ENCODE measurements around the gene MAP2K4. TPM values are rescaled to one million over a fixed set of nuclear protein-coding genes. Genes with fewer than 3 reads are reported as not detected.

MAP2K4 gene
- total RNA-seq, 1 donor from 2014 or later = 62.0 TPM

DNA sequence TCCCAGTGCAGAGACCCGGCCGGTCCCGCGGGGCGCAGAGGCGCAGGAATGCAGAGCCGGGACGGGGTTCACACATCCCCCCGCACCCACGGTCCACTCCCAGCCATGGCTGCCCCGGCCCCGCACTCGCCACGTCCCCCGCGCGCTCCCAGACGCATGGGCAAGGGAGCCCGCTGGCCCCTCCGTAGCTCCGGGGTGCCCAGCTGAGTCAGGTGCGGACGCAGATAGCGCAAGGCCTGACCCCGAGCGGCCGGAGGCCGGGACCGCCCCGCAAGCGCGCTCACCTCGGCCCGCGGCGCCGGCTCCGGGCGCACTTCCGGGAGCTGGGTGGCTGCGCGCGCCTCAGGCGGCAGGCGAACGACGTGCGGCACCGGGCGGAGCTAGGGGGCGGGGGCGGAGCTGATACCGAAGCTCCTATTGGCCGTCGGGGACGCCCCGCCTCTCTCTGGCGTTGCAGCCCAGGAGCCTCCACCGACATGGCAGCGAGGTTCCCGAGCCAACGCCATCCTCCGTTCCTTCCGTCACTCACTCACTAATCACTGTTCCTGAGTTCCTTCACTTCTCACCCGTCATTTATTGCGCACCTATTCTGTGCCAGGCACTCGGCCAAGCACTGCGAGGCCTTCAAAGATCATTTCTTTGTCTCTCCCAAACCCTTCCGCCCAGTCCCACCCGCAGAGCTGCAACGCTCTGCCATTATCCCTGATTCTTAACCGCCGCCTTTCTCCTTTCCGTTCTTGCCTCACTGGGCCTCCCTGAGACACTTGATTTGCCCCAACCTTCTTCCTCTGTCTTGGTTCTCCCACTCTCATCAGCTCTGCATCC is 23.3 kb upstream of the MAP2K4 start, which contains the start of gene ZNF18:
ZNF18 (minus strand) TSS at position 329 of the 825 bp plus-strand sequence. CDS start 4,646 bp downstream, outside the sequence.
- Mint-ChIP-seq H3K4me3 (ENCODE audit: low read depth) (peak within 1 kb of the TSS; percentile 94), H3K27me3 (no peaks in the 10 kb centered on the region), H3K9me3 (ENCODE audit: low read depth) (no peaks in the 10 kb centered on the region), H3K36me3 (ENCODE audit: insufficient read depth) (peaks cover 1% of the 10 kb centered on the region), H3K27ac (peak within 1 kb of the TSS; percentile 97), H3K4me1 (ENCODE audit: low read depth) (peaks cover 3% of the 10 kb centered on the region)
- peak; percentile 94 for DNase-seq (ENCODE audit: low spot score, unreplicated experiment)
- TF ChIP-seq, protein P1, sequence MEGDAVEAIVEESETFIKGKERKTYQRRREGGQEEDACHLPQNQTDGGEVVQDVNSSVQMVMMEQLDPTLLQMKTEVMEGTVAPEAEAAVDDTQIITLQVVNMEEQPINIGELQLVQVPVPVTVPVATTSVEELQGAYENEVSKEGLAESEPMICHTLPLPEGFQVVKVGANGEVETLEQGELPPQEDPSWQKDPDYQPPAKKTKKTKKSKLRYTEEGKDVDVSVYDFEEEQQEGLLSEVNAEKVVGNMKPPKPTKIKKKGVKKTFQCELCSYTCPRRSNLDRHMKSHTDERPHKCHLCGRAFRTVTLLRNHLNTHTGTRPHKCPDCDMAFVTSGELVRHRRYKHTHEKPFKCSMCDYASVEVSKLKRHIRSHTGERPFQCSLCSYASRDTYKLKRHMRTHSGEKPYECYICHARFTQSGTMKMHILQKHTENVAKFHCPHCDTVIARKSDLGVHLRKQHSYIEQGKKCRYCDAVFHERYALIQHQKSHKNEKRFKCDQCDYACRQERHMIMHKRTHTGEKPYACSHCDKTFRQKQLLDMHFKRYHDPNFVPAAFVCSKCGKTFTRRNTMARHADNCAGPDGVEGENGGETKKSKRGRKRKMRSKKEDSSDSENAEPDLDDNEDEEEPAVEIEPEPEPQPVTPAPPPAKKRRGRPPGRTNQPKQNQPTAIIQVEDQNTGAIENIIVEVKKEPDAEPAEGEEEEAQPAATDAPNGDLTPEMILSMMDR (IDR thresholded peaks at IDR 0.05; ENCODE audit: unreplicated experiment) = peak; percentile 7

DNA sequence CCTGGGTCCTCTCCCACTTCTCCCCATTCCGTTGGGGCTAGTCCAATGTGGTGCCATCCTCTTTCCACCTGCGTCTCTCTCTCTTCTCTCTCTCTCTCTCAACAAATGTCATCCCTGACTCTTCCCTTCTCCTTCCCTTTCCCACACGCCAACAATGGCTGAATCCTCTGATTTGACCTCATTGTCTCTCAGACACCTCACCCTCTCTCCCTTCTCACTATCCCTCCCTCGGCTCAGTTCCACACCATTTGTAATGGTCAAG is 22.8 kb upstream of the MAP2K4 start:
- Mint-ChIP-seq H3K4me1 (ENCODE audit: low read depth) (peaks cover 3% of the 10 kb centered on the region), H3K4me3 (ENCODE audit: low read depth) (peak overlapping the region; percentile 94), H3K36me3 (ENCODE audit: insufficient read depth) (no peaks in the 10 kb centered on the region), H3K9me3 (ENCODE audit: low read depth) (no peaks in the 10 kb centered on the region), H3K27ac (peak overlapping the region; percentile 97), H3K27me3 (no peaks in the 10 kb centered on the region)
- TF ChIP-seq, protein P1 (IDR thresholded peaks at IDR 0.05; ENCODE audit: unreplicated experiment) = no peak
- no peak for DNase-seq (ENCODE audit: low spot score, unreplicated experiment)

DNA sequence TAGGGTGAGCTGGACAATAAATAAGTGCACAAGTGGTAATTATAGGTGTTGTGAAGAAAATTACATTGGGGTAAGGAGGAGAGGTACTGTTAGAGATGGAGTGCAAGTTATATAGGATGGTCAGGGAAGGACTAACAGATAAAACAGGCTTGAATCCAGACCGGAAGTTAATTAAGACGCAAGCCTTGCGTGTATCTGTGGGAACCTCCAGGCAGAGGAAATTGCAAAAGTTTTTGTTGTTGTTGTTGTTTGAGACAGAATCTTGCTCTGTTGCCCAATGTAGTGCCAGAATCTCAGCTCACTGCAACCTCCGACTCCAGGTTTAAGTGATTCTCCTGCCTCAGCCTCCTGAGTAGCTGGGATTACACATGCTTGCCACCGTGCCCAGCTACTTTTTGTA is 21.0 kb upstream of the MAP2K4 start:
- Mint-ChIP-seq H3K36me3 (ENCODE audit: insufficient read depth) (no peaks in the 10 kb centered on the region), H3K4me3 (ENCODE audit: low read depth) (no peak overlapping the region), H3K4me1 (ENCODE audit: low read depth) (peaks cover 3% of the 10 kb centered on the region), H3K27ac (no peak overlapping the region), H3K9me3 (ENCODE audit: low read depth) (no peaks in the 10 kb centered on the region), H3K27me3 (no peaks in the 10 kb centered on the region)
- TF ChIP-seq, protein P1 (IDR thresholded peaks at IDR 0.05; ENCODE audit: unreplicated experiment) = no peak
- no peak for DNase-seq (ENCODE audit: low spot score, unreplicated experiment)

DNA sequence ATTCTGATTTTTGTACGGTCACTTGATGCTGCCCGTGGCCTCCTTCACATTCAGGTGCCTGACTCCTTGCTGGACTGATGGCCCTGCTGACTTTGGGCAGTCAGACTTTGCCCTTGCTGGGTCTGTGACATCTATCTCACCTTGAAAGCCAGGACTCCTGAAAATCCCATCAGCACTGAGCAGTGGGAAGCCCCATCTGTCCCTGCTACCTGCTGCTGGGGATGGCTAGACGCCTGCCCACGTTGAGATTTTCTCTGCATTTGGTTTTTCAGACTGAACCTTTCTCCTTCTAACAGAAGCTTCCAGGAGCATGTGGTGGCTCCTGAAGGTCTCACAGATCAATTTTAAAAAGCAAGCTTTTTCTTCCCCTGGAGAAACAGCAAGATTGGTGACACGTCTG is 13.2 kb upstream of the MAP2K4 start:
- no peak for DNase-seq (ENCODE audit: low spot score, unreplicated experiment)
- no peaks in the 10 kb centered on the region for H3K36me3 Mint-ChIP-seq (ENCODE audit: insufficient read depth)
- H3K27me3 Mint-ChIP-seq = peaks cover 6% of the 10 kb centered on the region
- no peak overlapping the region for H3K27ac Mint-ChIP-seq
- TF ChIP-seq, protein P1 (IDR thresholded peaks at IDR 0.05; ENCODE audit: unreplicated experiment) = no peak
- no peak overlapping the region for H3K4me3 Mint-ChIP-seq (ENCODE audit: low read depth)
- no peaks in the 10 kb centered on the region for H3K9me3 Mint-ChIP-seq (ENCODE audit: low read depth)
- no peaks in the 10 kb centered on the region for H3K4me1 Mint-ChIP-seq (ENCODE audit: low read depth)

DNA sequence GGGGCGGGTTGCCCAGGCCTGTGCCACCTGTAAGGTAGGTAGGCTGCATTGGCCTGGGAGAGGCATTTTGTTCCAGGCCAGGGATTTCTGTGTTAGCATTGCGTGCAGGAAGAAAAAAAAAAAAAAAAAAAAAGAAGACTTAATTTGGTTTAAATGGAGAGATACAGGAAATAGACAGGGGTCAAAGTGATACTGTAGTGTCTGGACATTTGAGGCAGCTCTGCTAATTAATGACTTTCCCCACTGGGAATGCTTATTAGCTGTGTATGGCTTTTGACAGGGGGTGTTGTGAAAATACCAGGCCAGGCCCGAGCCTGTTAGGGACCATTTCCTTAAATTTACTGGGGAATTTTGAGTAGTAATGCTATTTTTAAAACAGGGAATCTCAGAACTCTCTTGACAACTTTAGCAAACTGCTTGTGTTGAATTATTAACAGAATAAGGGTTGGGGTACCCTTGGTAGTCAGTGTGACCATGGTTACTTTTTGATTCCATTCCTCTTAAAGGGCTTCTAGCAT is 1.0 kb downstream of the MAP2K4 start:
- TF ChIP-seq, protein P1 (IDR thresholded peaks at IDR 0.05; ENCODE audit: unreplicated experiment) = no peak
- no peaks in the 10 kb centered on the region for H3K9me3 Mint-ChIP-seq (ENCODE audit: low read depth)
- peak overlapping the region; percentile 95 for H3K27ac Mint-ChIP-seq
- H3K27me3 Mint-ChIP-seq = peaks cover 11% of the 10 kb centered on the region
- H3K4me3 Mint-ChIP-seq (ENCODE audit: low read depth) = peak overlapping the region; percentile 83
- no peaks in the 10 kb centered on the region for H3K36me3 Mint-ChIP-seq (ENCODE audit: insufficient read depth)
- DNase-seq (ENCODE audit: low spot score, unreplicated experiment) = no peak
- H3K4me1 Mint-ChIP-seq (ENCODE audit: low read depth) = peaks cover 32% of the 10 kb centered on the region
